ENCODE measurements around the gene MDM1. TPM values are rescaled to one million over a fixed set of nuclear protein-coding genes. Genes with fewer than 3 reads are reported as not detected.

MDM1 gene
- total and polyA plus RNA-seq, 4 donors = 2.0 to 12.9 (median 5.1) TPM

DNA sequence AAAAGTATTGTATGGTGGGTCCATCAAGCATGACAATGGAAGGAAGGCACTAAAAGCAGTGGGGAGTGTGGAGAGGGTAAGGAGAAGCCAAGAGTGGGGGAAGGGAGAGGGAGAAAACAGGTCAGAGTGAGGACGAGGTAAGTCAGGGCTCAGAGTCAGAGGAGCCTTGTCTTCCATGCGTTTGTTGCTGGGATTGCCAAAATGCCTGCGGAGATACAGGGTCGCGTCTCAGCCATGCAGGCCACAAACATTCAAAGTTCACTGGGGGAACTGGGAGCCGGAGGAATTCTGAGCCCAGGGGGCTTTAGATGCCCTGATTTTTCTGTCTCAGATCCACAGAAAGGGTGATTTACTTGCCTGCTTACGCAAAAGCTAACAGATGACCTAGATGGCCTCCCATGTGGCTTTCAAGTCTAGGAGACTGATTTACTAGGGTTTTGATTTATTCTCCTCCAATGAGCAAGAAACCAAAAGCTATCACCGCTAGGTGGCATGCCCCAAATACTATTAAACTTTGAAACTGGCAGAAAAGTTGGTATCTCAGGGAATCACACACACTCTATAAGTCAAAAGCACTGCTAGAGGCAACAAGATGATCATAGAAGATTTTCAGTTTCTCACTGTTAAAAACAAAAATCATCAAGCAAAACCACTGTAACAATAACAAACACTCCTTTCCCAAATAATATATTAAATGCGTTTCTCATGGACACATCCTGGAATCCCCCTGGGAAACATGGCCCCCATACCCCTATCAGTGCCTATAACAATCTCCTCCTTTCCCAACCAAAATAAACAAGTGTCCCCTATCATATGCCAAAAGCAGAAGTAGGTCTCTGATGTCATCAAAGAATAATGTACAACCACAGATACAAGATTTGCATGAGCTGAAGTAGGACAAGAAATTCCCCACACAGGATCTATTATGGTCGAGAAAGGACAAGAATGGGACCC is 26.6 kb upstream of the MDM1 start:
- no peaks in the 10 kb centered on the region for H3K9me3 ChIP-seq (ENCODE audit: control insufficient read depth in 4 of 4, low read length in 3 of 4)
- H3K9ac ChIP-seq (ENCODE audit: low read depth in 1 of 2, low read length in 2 of 2) = peak overlapping the region in 1 of 2 donors; percentile 36
- H3K27me3 ChIP-seq (ENCODE audit: control insufficient read depth in 4 of 4, insufficient read depth in 4 of 4, low read length in 3 of 4) = no peaks in the 10 kb centered on the region
- no peak overlapping the region for H3K4me3 ChIP-seq (ENCODE audit: low read depth in 1 of 3, low read length in 3 of 3)
- 30% methylated on average over 10 of the region's 10 CpGs for WGBS
- no peak for DNase-seq (ENCODE audit: low spot score)
- TF ChIP-seq, protein P1, sequence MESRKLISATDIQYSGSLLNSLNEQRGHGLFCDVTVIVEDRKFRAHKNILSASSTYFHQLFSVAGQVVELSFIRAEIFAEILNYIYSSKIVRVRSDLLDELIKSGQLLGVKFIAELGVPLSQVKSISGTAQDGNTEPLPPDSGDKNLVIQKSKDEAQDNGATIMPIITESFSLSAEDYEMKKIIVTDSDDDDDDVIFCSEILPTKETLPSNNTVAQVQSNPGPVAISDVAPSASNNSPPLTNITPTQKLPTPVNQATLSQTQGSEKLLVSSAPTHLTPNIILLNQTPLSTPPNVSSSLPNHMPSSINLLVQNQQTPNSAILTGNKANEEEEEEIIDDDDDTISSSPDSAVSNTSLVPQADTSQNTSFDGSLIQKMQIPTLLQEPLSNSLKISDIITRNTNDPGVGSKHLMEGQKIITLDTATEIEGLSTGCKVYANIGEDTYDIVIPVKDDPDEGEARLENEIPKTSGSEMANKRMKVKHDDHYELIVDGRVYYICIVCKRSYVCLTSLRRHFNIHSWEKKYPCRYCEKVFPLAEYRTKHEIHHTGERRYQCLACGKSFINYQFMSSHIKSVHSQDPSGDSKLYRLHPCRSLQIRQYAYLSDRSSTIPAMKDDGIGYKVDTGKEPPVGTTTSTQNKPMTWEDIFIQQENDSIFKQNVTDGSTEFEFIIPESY (IDR thresholded peaks at IDR 0.05) = peak; percentile 26
- TF ChIP-seq TAF1 (conservative IDR thresholded peaks at IDR 0.05) (no peak), GABPA (IDR thresholded peaks at IDR 0.05 in 1 of 2, conservative IDR thresholded peaks at IDR 0.05 in 1 of 2) (peak in 1 of 2 donors; percentile 45), RAD21 (IDR thresholded peaks at IDR 0.05) (peak; percentile 97 to 98), SP1 (IDR thresholded peaks at IDR 0.05) (peak; percentile 9), RXRA (IDR thresholded peaks at IDR 0.05) (peak; percentile 46 to 60), HNF4G (IDR thresholded peaks at IDR 0.05) (no peak), HNF4A (conservative IDR thresholded peaks at IDR 0.05) (peak; percentile 34 to 40), YY1 (IDR thresholded peaks at IDR 0.05) (peak; percentile 69), FOXA2 (IDR thresholded peaks at IDR 0.05) (no peak), JUND (IDR thresholded peaks at IDR 0.05) (no peak), NR2F2 (IDR thresholded peaks at IDR 0.05) (peak; percentile 26)
- TF ChIP-seq, protein P2, sequence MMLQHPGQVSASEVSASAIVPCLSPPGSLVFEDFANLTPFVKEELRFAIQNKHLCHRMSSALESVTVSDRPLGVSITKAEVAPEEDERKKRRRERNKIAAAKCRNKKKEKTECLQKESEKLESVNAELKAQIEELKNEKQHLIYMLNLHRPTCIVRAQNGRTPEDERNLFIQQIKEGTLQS (IDR thresholded peaks at IDR 0.05) = no peak
- TF ChIP-seq, protein P3, sequence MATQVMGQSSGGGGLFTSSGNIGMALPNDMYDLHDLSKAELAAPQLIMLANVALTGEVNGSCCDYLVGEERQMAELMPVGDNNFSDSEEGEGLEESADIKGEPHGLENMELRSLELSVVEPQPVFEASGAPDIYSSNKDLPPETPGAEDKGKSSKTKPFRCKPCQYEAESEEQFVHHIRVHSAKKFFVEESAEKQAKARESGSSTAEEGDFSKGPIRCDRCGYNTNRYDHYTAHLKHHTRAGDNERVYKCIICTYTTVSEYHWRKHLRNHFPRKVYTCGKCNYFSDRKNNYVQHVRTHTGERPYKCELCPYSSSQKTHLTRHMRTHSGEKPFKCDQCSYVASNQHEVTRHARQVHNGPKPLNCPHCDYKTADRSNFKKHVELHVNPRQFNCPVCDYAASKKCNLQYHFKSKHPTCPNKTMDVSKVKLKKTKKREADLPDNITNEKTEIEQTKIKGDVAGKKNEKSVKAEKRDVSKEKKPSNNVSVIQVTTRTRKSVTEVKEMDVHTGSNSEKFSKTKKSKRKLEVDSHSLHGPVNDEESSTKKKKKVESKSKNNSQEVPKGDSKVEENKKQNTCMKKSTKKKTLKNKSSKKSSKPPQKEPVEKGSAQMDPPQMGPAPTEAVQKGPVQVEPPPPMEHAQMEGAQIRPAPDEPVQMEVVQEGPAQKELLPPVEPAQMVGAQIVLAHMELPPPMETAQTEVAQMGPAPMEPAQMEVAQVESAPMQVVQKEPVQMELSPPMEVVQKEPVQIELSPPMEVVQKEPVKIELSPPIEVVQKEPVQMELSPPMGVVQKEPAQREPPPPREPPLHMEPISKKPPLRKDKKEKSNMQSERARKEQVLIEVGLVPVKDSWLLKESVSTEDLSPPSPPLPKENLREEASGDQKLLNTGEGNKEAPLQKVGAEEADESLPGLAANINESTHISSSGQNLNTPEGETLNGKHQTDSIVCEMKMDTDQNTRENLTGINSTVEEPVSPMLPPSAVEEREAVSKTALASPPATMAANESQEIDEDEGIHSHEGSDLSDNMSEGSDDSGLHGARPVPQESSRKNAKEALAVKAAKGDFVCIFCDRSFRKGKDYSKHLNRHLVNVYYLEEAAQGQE (IDR thresholded peaks at IDR 0.05) = peak; percentile 39
- TF ChIP-seq, protein P4, sequence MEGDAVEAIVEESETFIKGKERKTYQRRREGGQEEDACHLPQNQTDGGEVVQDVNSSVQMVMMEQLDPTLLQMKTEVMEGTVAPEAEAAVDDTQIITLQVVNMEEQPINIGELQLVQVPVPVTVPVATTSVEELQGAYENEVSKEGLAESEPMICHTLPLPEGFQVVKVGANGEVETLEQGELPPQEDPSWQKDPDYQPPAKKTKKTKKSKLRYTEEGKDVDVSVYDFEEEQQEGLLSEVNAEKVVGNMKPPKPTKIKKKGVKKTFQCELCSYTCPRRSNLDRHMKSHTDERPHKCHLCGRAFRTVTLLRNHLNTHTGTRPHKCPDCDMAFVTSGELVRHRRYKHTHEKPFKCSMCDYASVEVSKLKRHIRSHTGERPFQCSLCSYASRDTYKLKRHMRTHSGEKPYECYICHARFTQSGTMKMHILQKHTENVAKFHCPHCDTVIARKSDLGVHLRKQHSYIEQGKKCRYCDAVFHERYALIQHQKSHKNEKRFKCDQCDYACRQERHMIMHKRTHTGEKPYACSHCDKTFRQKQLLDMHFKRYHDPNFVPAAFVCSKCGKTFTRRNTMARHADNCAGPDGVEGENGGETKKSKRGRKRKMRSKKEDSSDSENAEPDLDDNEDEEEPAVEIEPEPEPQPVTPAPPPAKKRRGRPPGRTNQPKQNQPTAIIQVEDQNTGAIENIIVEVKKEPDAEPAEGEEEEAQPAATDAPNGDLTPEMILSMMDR (IDR thresholded peaks at IDR 0.05; ENCODE audit: low read depth, low read length, missing input control) = peak; percentile 79
- TF ChIP-seq, protein P5, sequence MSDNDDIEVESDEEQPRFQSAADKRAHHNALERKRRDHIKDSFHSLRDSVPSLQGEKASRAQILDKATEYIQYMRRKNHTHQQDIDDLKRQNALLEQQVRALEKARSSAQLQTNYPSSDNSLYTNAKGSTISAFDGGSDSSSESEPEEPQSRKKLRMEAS (IDR thresholded peaks at IDR 0.05) = peak; percentile 52
- H3K4me1 ChIP-seq (ENCODE audit: control insufficient read depth in 4 of 4, insufficient read depth in 4 of 4, low read length in 3 of 4) = peaks cover 2 to 9% (median 5%) of the 10 kb centered on the region in 4 donors
- peak overlapping the region; percentile 9 to 56 for H3K27ac ChIP-seq (ENCODE audit: low read depth in 1 of 2, low read length in 2 of 2)
- no peaks in the 10 kb centered on the region for H3K36me3 ChIP-seq (ENCODE audit: control insufficient read depth in 4 of 4, insufficient read depth in 3 of 4, low read depth in 1 of 4, low read length in 3 of 4)
